Suprapubic skin (tissue), 4 donors: ENCODE measurements around the gene UBE2E2. TPM values are rescaled to one million over a fixed set of nuclear protein-coding genes. Genes with fewer than 3 reads are reported as not detected.

ENCODE experiments used
- DNase-seq, 2 donors: peaks; one replicate each; pipeline ENCODE4 v3.0.0-alpha.2; 2019; ENCODE audit warnings: low spot score in 2 of 2
- H3K27ac ChIP-seq: fragments of 200-600 bp; sonication (generic); one replicate; pipeline ENCODE4 v1.5.1; 2019
- H3K27me3 ChIP-seq: fragments of 200-600 bp; sonication (generic); one replicate; pipeline ENCODE4 v1.5.1; 2019
- H3K36me3 ChIP-seq: fragments of 200-600 bp; sonication (generic); one replicate; pipeline ENCODE4 v1.5.1; 2019
- H3K4me1 ChIP-seq: fragments of 200-600 bp; sonication (generic); one replicate; pipeline ENCODE4 v1.5.1; 2019
- H3K4me3 ChIP-seq: fragments of 200-600 bp; sonication (generic); one replicate; pipeline ENCODE4 v1.5.1; 2019; ENCODE audit warnings: mild to moderate bottlenecking
- H3K9me3 ChIP-seq: fragments of 200-600 bp; sonication (generic); one replicate; pipeline ENCODE4 v1.5.1; 2019
- CTCF ChIP-seq, 2 donors: fragments of 200-600 bp in 1 of 2; fragments of 450-650 bp in 1 of 2; sonication (generic) in 1 of 2; IDR thresholded peaks; one replicate each; pipeline ENCODE4 v1.5.1; 2016 to 2019; ENCODE audit warnings: antibody characterized with exemption in 2 of 2, mild to moderate bottlenecking in 1 of 2, moderate library complexity in 1 of 2
- EP300 ChIP-seq: sonication (generic); formaldehyde crosslinking; IDR thresholded peaks from one replicate; pipeline ENCODE4 v1.6.1; 2017; ENCODE audit warnings: antibody characterized with exemption
- POLR2A ChIP-seq, 2 donors: fragments of 450-650 bp; IDR thresholded peaks; one replicate each; pipeline ENCODE4 v1.6.1; 2017; ENCODE audit warnings: antibody characterized with exemption in 2 of 2, mild to moderate bottlenecking in 2 of 2, moderate library complexity in 2 of 2
- POLR2AphosphoS5 ChIP-seq, 3 donors: sonication (generic); formaldehyde crosslinking; IDR thresholded peaks; one replicate each; pipeline ENCODE4 v1.6.1; 2017; ENCODE audit warnings: antibody characterized with exemption in 3 of 3
- WGBS: methylation state at CpG from one replicate; pipeline ENCODE4 v1.1.5; 2018; 5-methylcytosine and 5-hydroxymethylcytosine counted together
- total RNA-seq, 4 donors: library from RNA; depleted of rRNA; stranded (reverse); fragments of >200 nt; gene quantifications; one replicate each; pipeline ENCODE4 v1.1.0, GENCODE V29; 2016

The UBE2E2 gene
- total RNA-seq, 4 donors from 2014 or later, result 30.2 to 65.4 (median 34.8) TPM

GRCh38 chr3:23239211-23240068 lies 36.3 kb downstream of the UBE2E2 start:
- no peaks in the 10 kb centered on the region for H3K9me3 ChIP-seq
- no peak overlapping the region for H3K27ac ChIP-seq
- DNase-seq, result no peak
- H3K27me3 ChIP-seq, result no peaks in the 10 kb centered on the region
- 58% methylated on average over 4 of the region's 4 CpGs for WGBS
- H3K4me1 ChIP-seq, result peaks cover 12% of the 10 kb centered on the region
- no peak for TF ChIP-seq POLR2A (IDR thresholded peaks at IDR 0.05)
- no peak for TF ChIP-seq CTCF (IDR thresholded peaks at IDR 0.05)
- no peak for TF ChIP-seq POLR2AphosphoS5 (IDR thresholded peaks at IDR 0.05)
- no peak for TF ChIP-seq EP300
- H3K36me3 ChIP-seq, result no peaks in the 10 kb centered on the region
- H3K4me3 ChIP-seq, result no peak overlapping the region

GRCh38 chr3:23240171-23240785 lies 37.2 kb downstream of the UBE2E2 start:
- H3K27me3 ChIP-seq, result no peaks in the 10 kb centered on the region
- peaks cover 13% of the 10 kb centered on the region for H3K4me1 ChIP-seq
- DNase-seq, result no peak
- H3K36me3 ChIP-seq, result no peaks in the 10 kb centered on the region
- TF ChIP-seq POLR2AphosphoS5 (IDR thresholded peaks at IDR 0.05) (no peak), CTCF (IDR thresholded peaks at IDR 0.05) (no peak), EP300 (no peak), POLR2A (IDR thresholded peaks at IDR 0.05) (no peak)
- no peaks in the 10 kb centered on the region for H3K9me3 ChIP-seq
- H3K27ac ChIP-seq, result no peak overlapping the region
- 78% methylated on average over 3 of the region's 3 CpGs for WGBS
- no peak overlapping the region for H3K4me3 ChIP-seq

GRCh38 chr3:23241256-23241655 lies 38.1 kb downstream of the UBE2E2 start:
- no peaks in the 10 kb centered on the region for H3K27me3 ChIP-seq
- no peak overlapping the region for H3K27ac ChIP-seq
- TF ChIP-seq CTCF (IDR thresholded peaks at IDR 0.05) (no peak), EP300 (no peak), POLR2AphosphoS5 (IDR thresholded peaks at IDR 0.05) (no peak), POLR2A (IDR thresholded peaks at IDR 0.05) (no peak)
- H3K36me3 ChIP-seq, result no peaks in the 10 kb centered on the region
- H3K4me1 ChIP-seq, result peaks cover 13% of the 10 kb centered on the region
- H3K9me3 ChIP-seq, result no peaks in the 10 kb centered on the region
- WGBS, result 90% methylated on average over 5 of the region's 5 CpGs
- no peak for DNase-seq
- H3K4me3 ChIP-seq, result no peak overlapping the region

- Histone ChIP-seq H3K9me3 (no peaks in the 10 kb centered on the region), H3K4me1 (peaks cover 13% of the 10 kb centered on the region), H3K4me3 (no peak overlapping the region), H3K27me3 (no peaks in the 10 kb centered on the region), H3K36me3 (no peaks in the 10 kb centered on the region), H3K27ac (no peak overlapping the region)
- WGBS, result 94% methylated on average over 2 of the region's 2 CpGs
- TF ChIP-seq CTCF (IDR thresholded peaks at IDR 0.05) (no peak), POLR2A (IDR thresholded peaks at IDR 0.05) (no peak), EP300 (no peak), POLR2AphosphoS5 (IDR thresholded peaks at IDR 0.05) (no peak)
- DNase-seq, result no peak
These were observed 39.0 kb downstream of the UBE2E2 start for GRCh38 chr3:23242106-23242505.

GRCh38 chr3:23244324-23245041 lies 41.4 kb downstream of the UBE2E2 start:
- no peak for DNase-seq
- Histone ChIP-seq H3K4me1 (peaks cover 9% of the 10 kb centered on the region), H3K9me3 (no peaks in the 10 kb centered on the region), H3K27me3 (no peaks in the 10 kb centered on the region), H3K4me3 (no peak overlapping the region), H3K27ac (no peak overlapping the region), H3K36me3 (no peaks in the 10 kb centered on the region)
- TF ChIP-seq POLR2A (IDR thresholded peaks at IDR 0.05) (no peak), CTCF (IDR thresholded peaks at IDR 0.05) (no peak), EP300 (no peak), POLR2AphosphoS5 (IDR thresholded peaks at IDR 0.05) (no peak)
- 42% methylated on average over 2 of the region's 2 CpGs for WGBS
